Measurements from ENCODE around the gene UNC119.

Gene UNC119

DNA sequence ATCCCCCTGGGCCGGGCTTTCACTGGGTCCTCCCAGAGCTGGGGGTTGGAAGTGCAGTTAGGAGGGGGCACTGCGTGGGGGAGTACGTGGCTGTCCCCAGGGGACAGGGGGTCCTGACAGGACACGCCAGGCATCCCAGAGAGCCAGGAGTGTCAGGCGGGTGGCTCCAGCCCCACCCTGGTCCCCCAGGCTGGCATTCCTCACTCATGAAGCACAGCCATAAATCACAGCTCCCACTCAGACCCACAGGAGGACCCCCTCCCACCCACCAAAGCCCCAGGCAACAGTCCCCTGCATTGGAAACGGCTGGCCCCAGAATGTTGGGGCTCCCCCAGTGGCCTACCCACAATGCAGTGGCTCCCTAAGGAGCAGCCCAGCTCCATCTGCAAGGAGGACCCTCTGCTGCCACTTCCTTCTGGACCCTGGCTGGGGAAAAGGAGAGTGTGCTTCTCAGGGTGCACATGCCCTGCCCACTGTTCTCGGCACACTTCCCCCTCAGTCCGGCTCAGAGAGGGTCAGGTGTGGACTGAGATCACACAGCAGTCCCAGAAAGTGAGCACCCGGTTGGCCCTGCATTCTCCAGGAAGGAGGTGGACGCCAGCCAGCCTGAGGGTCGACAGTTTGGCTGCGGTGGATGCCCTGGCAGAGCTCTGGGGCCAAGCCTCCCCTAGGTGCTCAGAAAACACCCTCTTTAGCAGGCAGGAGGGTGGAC lies 53.6 kb downstream of the UNC119 start:
- DNase-seq (ENCODE audit: low read depth): no peak
- TF ChIP-seq, protein P1, sequence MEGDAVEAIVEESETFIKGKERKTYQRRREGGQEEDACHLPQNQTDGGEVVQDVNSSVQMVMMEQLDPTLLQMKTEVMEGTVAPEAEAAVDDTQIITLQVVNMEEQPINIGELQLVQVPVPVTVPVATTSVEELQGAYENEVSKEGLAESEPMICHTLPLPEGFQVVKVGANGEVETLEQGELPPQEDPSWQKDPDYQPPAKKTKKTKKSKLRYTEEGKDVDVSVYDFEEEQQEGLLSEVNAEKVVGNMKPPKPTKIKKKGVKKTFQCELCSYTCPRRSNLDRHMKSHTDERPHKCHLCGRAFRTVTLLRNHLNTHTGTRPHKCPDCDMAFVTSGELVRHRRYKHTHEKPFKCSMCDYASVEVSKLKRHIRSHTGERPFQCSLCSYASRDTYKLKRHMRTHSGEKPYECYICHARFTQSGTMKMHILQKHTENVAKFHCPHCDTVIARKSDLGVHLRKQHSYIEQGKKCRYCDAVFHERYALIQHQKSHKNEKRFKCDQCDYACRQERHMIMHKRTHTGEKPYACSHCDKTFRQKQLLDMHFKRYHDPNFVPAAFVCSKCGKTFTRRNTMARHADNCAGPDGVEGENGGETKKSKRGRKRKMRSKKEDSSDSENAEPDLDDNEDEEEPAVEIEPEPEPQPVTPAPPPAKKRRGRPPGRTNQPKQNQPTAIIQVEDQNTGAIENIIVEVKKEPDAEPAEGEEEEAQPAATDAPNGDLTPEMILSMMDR (IDR thresholded peaks at IDR 0.05; ENCODE audit: low read length, missing control alignments): no peak
- H3K4me3 ChIP-seq (replicated peaks; ENCODE audit: low read depth, low read length): no peak overlapping the region

- no peak overlapping the region for H3K4me3 ChIP-seq (replicated peaks; ENCODE audit: low read depth, low read length)
- TF ChIP-seq, protein P1 (IDR thresholded peaks at IDR 0.05; ENCODE audit: low read length, missing control alignments): no peak
- no peak for DNase-seq (ENCODE audit: low read depth)
These were observed 54.5 kb downstream of the UNC119 start for GRCh38 chr17:28497931-28498330.

All from fibroblast of pulmonary artery (primary cell).